Activated CD4-positive, alpha-beta T cell treated with anti-CD3 and anti-CD28 coated beads, Interleukin-2, amount 50 U/mL, for 4 hours (primary cell): ENCODE data around the gene TRAM2.
"Not testable (repeated sequence)": the region's sequence is repeated elsewhere in the genome, so short reads cannot be mapped to it uniquely, and the experiment has no call there.

ENCODE experiments used
- DNase-seq, 2 experiments: peaks; one replicate each; pipeline ENCODE4 v3.0.0-alpha.2; 2020

The TRAM2 gene

GRCh38 chr6:52474173-52474572 lies 102.7 kb downstream of the TRAM2 start:
- no peak for DNase-seq

DNA sequence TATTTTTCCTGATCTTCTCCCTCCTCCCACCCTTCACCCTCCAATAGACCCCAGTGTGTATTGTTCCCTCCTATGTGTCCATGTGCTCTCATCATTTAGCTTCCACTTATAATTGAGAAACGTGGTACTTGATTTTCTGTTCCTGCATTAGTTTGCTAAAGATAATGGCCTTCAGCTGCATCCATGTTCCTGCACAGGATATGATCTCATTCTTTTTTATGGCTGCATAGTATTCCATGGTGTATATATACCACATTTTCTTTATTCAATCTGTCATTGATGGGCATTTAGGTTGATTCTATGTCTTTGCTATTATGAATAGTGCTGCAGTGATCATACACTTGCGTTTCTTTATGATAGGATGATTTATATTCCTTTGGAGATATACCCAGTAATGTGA lies 115.7 kb downstream of the TRAM2 start:
- not testable (repeated sequence) for DNase-seq

DNA sequence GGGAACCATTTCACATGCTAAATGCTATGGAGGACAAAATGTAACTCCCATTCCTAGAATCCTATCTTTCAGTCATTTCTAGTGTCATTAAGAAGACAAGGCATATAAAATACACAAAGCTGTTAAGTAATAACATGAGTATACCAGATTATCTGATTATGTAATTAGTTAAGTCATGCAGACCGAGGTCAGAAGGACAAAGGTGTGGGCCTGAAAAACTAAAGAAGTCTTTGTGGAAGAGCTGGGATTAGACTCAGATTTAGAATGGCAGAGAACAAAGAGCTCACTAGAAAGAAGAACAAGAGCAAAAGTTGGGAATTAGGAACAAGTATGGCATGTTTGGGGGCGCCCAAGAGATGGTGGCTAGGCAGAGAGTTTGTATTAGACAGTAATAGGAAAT lies 119.8 kb downstream of the TRAM2 start:
- no peak for DNase-seq

GRCh38 chr6:52454556-52454955 lies 122.3 kb downstream of the TRAM2 start:
- no peak for DNase-seq
